Mesodermal cell (in vitro differentiated cells): ENCODE results near the gene UBTD2. TPM values are rescaled to one million over a fixed set of nuclear protein-coding genes. Genes with fewer than 3 reads are reported as not detected.
"Not testable (repeated sequence)": the region's sequence is repeated elsewhere in the genome, so short reads cannot be mapped to it uniquely, and the experiment has no call there.

ENCODE experiments used
- H3K27ac ChIP-seq: 2 replicates; pipeline ENCODE4 v1.7.0; 2013; ENCODE audit warnings: mild to moderate bottlenecking, low read depth, low read length, moderate library complexity; ENCODE audit not compliant: severe bottlenecking
- H3K36me3 ChIP-seq: 2 replicates; pipeline ENCODE4 v1.7.1; 2013; ENCODE audit warnings: mild to moderate bottlenecking, low read length, moderate library complexity; ENCODE audit not compliant: control insufficient read depth, insufficient read depth
- H3K4me1 ChIP-seq: one replicate; pipeline ENCODE4 v1.7.1; 2013; ENCODE audit warnings: mild to moderate bottlenecking, low read length; ENCODE audit not compliant: insufficient read depth, control insufficient read depth, poor library complexity, severe bottlenecking
- H3K4me3 ChIP-seq: 2 replicates; pipeline ENCODE4 v1.7.0; 2013; ENCODE audit warnings: low read length, control low read depth, mild to moderate bottlenecking; ENCODE audit not compliant: insufficient read depth, poor library complexity, severe bottlenecking; ENCODE audit errors: extremely low read depth
- H3K9me3 ChIP-seq: 2 replicates; pipeline ENCODE4 v1.7.1; 2013; ENCODE audit warnings: mild to moderate bottlenecking, low read length, moderate library complexity; ENCODE audit not compliant: control insufficient read depth
- WGBS, 2 experiments: methylation state at CpG; one replicate each; pipeline ENCODE4 v1.1.5; 2013; ENCODE audit warnings: missing lambda C conversion rate in 2 of 2; ENCODE audit not compliant: insufficient coverage in 2 of 2; 5-methylcytosine and 5-hydroxymethylcytosine counted together
- polyA plus RNA-seq, 2 experiments: library from polyadenylated mRNA; stranded (reverse); fragments of 50-300 nt; gene quantifications; one replicate each; pipeline ENCODE4 v1.2.3, GENCODE V29; 2013

Gene UBTD2
- 30.3 TPM for polyA plus RNA-seq (2013, experiment 1 of 2)
- polyA plus RNA-seq (2013, experiment 2 of 2): 32.6 TPM

- 0 to 1% methylated on average over 32 to 66 of the region's 87 CpGs for WGBS, 2 experiments
- Histone ChIP-seq H3K4me1 (peaks cover 17% of the 10 kb centered on the region), H3K36me3 (peaks cover 24% of the 10 kb centered on the region), H3K27ac (peak within 1 kb of the TSS; percentile 91), H3K4me3 (peak within 1 kb of the TSS; percentile 89), H3K9me3 (no peaks in the 10 kb centered on the region)
Measured at GRCh38 chr5:172283020-172283861, at the start of gene UBTD2. TSS of gene UBTD2 (minus strand) at chr5:172283764. CDS start at chr5:172283665, 99 bp downstream.

GRCh38 chr5:172326901-172327300 lies 43.3 kb upstream of the UBTD2 start:
- H3K9me3 ChIP-seq, H3K27ac ChIP-seq, H3K4me1 ChIP-seq, H3K4me3 ChIP-seq, H3K36me3 ChIP-seq: not testable (repeated sequence)
- 86 to 88% methylated on average over 3 to 8 of the region's 13 CpGs for WGBS, 2 experiments

GRCh38 chr5:172325452-172325851 lies 41.9 kb upstream of the UBTD2 start:
- H3K9me3 ChIP-seq: no peaks in the 10 kb centered on the region
- H3K36me3 ChIP-seq: no peaks in the 10 kb centered on the region
- H3K4me3 ChIP-seq: no peak overlapping the region
- 79 to 86% methylated on average over 6 to 8 of the region's 9 CpGs for WGBS, 2 experiments
- H3K27ac ChIP-seq: no peak overlapping the region
- H3K4me1 ChIP-seq: no peaks in the 10 kb centered on the region

- H3K4me3 ChIP-seq: no peak overlapping the region
- H3K9me3 ChIP-seq: no peaks in the 10 kb centered on the region
- 98% methylated on average over 7 of the region's 9 CpGs; no CpG with 5 or more reads in 1 of the 2 experiments for WGBS, 2 experiments
- H3K36me3 ChIP-seq: no peaks in the 10 kb centered on the region
- no peak overlapping the region for H3K27ac ChIP-seq
- H3K4me1 ChIP-seq: no peaks in the 10 kb centered on the region
Measured at GRCh38 chr5:172322028-172322965, 38.7 kb upstream of the UBTD2 start.

GRCh38 chr5:172321593-172321992 lies 38.0 kb upstream of the UBTD2 start:
- Histone ChIP-seq H3K4me1 (no peaks in the 10 kb centered on the region), H3K4me3 (no peak overlapping the region), H3K36me3 (no peaks in the 10 kb centered on the region), H3K27ac (no peak overlapping the region), H3K9me3 (no peaks in the 10 kb centered on the region)

- H3K4me3 ChIP-seq: no peak overlapping the region
- no peaks in the 10 kb centered on the region for H3K9me3 ChIP-seq
- no peak overlapping the region for H3K27ac ChIP-seq
- peaks cover 5% of the 10 kb centered on the region for H3K4me1 ChIP-seq
- H3K36me3 ChIP-seq: no peaks in the 10 kb centered on the region
- 94 to 100% methylated on average over 1 to 4 of the region's 4 CpGs for WGBS, 2 experiments
Measured at GRCh38 chr5:172319708-172320441, 36.3 kb upstream of the UBTD2 start.

- peaks cover 8% of the 10 kb centered on the region for H3K4me1 ChIP-seq
- H3K9me3 ChIP-seq: no peaks in the 10 kb centered on the region
- no peak overlapping the region for H3K27ac ChIP-seq
- no peak overlapping the region for H3K4me3 ChIP-seq
- no peaks in the 10 kb centered on the region for H3K36me3 ChIP-seq
- WGBS, 2 experiments: 96% methylated on average over 10 to 11 of the region's 11 CpGs
Measured at GRCh38 chr5:172315587-172316493, 32.3 kb upstream of the UBTD2 start.

- Histone ChIP-seq H3K4me1 (peaks cover 8% of the 10 kb centered on the region), H3K4me3 (no peak overlapping the region), H3K9me3 (no peaks in the 10 kb centered on the region), H3K27ac (no peak overlapping the region), H3K36me3 (no peaks in the 10 kb centered on the region)
- 83 to 93% methylated on average over 2 to 3 of the region's 4 CpGs for whole genome bisulfite sequencing, 2 experiments
Measured at GRCh38 chr5:172313915-172314314, 30.4 kb upstream of the UBTD2 start.

GRCh38 chr5:172312286-172312685 lies 28.7 kb upstream of the UBTD2 start:
- no CpG with 5 or more reads among the region's 1 CpG for WGBS, 2 experiments
- Histone ChIP-seq H3K36me3 (no peaks in the 10 kb centered on the region), H3K9me3 (no peaks in the 10 kb centered on the region), H3K27ac (no peak overlapping the region), H3K4me3 (no peak overlapping the region), H3K4me1 (peaks cover 8% of the 10 kb centered on the region)
